ENCODE results near the gene CELF2. TPM values are rescaled to one million over a fixed set of nuclear protein-coding genes. Genes with fewer than 3 reads are reported as not detected.

CELF2 gene
- total RNA-seq, 1 donor from 2014 or later: 54.3 TPM

- Histone ChIP-seq H3K9me3 (no peaks in the 10 kb centered on the region), H3K27me3 (no peaks in the 10 kb centered on the region), H3K27ac (no peak overlapping the region), H3K4me1 (no peaks in the 10 kb centered on the region), H3K36me3 (no peaks in the 10 kb centered on the region), H3K4me3 (no peak overlapping the region)
- no peak for DNase-seq (ENCODE audit: extremely low spot score in 2 of 2)
- intact Hi-C loops (cut with DNase I): no loop called here
- TF ChIP-seq POLR2A (IDR thresholded peaks at IDR 0.05) (no peak), CTCF (IDR thresholded peaks at IDR 0.05) (no peak), POLR2AphosphoS5 (IDR thresholded peaks at IDR 0.05; ENCODE audit: insufficient read depth in 1 of 2, low read depth in 1 of 2) (no peak)
Measured at GRCh38 chr10:11080564-11080984, 62.9 kb downstream of the CELF2 start.

- TF ChIP-seq POLR2A (IDR thresholded peaks at IDR 0.05) (no peak), CTCF (IDR thresholded peaks at IDR 0.05) (no peak), POLR2AphosphoS5 (IDR thresholded peaks at IDR 0.05; ENCODE audit: insufficient read depth in 1 of 2, low read depth in 1 of 2) (no peak)
- Histone ChIP-seq H3K36me3 (no peaks in the 10 kb centered on the region), H3K27me3 (no peaks in the 10 kb centered on the region), H3K9me3 (no peaks in the 10 kb centered on the region), H3K4me3 (no peak overlapping the region), H3K27ac (no peak overlapping the region), H3K4me1 (no peaks in the 10 kb centered on the region)
- intact Hi-C loops (cut with DNase I): no loop called here
- DNase-seq (ENCODE audit: extremely low spot score in 2 of 2): no peak
Measured at GRCh38 chr10:11081408-11081807, 63.7 kb downstream of the CELF2 start.

- no peak overlapping the region for H3K27ac ChIP-seq
- no peak for DNase-seq (ENCODE audit: extremely low spot score in 2 of 2)
- H3K36me3 ChIP-seq: no peaks in the 10 kb centered on the region
- TF ChIP-seq CTCF (IDR thresholded peaks at IDR 0.05) (no peak), POLR2A (IDR thresholded peaks at IDR 0.05) (no peak), POLR2AphosphoS5 (IDR thresholded peaks at IDR 0.05; ENCODE audit: insufficient read depth in 1 of 2, low read depth in 1 of 2) (no peak)
- no peak overlapping the region for H3K4me3 ChIP-seq
- no peaks in the 10 kb centered on the region for H3K27me3 ChIP-seq
- no peaks in the 10 kb centered on the region for H3K4me1 ChIP-seq
- no peaks in the 10 kb centered on the region for H3K9me3 ChIP-seq
- intact Hi-C loops (cut with DNase I): no loop called here
Measured at GRCh38 chr10:11082526-11082925, 64.9 kb downstream of the CELF2 start.

GRCh38 chr10:11083051-11083450 is 65.4 kb downstream of the CELF2 start:
- H3K36me3 ChIP-seq: no peaks in the 10 kb centered on the region
- no peaks in the 10 kb centered on the region for H3K27me3 ChIP-seq
- intact Hi-C loops (cut with DNase I): no loop called here
- TF ChIP-seq POLR2AphosphoS5 (IDR thresholded peaks at IDR 0.05; ENCODE audit: insufficient read depth in 1 of 2, low read depth in 1 of 2) (no peak), POLR2A (IDR thresholded peaks at IDR 0.05) (no peak), CTCF (IDR thresholded peaks at IDR 0.05) (no peak)
- H3K9me3 ChIP-seq: no peaks in the 10 kb centered on the region
- H3K27ac ChIP-seq: no peak overlapping the region
- DNase-seq (ENCODE audit: extremely low spot score in 2 of 2): no peak
- no peak overlapping the region for H3K4me3 ChIP-seq
- no peaks in the 10 kb centered on the region for H3K4me1 ChIP-seq

GRCh38 chr10:11085545-11085944 is 67.9 kb downstream of the CELF2 start:
- TF ChIP-seq POLR2A (IDR thresholded peaks at IDR 0.05) (no peak), POLR2AphosphoS5 (IDR thresholded peaks at IDR 0.05; ENCODE audit: insufficient read depth in 1 of 2, low read depth in 1 of 2) (no peak), CTCF (IDR thresholded peaks at IDR 0.05) (no peak)
- DNase-seq (ENCODE audit: extremely low spot score in 2 of 2): no peak
- Histone ChIP-seq H3K27me3 (no peaks in the 10 kb centered on the region), H3K4me1 (no peaks in the 10 kb centered on the region), H3K36me3 (no peaks in the 10 kb centered on the region), H3K4me3 (no peak overlapping the region), H3K9me3 (no peaks in the 10 kb centered on the region), H3K27ac (no peak overlapping the region)
- intact Hi-C loops (cut with DNase I): no loop called here

Data from vagina (tissue), 2 donors.